GM10248 (cell line): ENCODE results near the gene C3orf52.

Experiments used
- CTCF ChIA-PET: fragments of 300-600 bp; sonication (Branson Sonifier 250); formaldehyde crosslinking; extraction: SDS; loops from one replicate; lab custom pipeline; 2021; ENCODE audit warnings: antibody characterized with exemption; lab: Yijun Ruan, JAX
- POLR2A ChIA-PET: fragments of 350-650 bp; sonication (Branson Sonifier 250); formaldehyde crosslinking; extraction: SDS; loops from one replicate; lab custom pipeline; 2020; ENCODE audit warnings: antibody characterized with exemption; lab: Yijun Ruan, JAX
- DNase-seq: peaks from one replicate; pipeline ENCODE4 v3.0.0; 2012; ENCODE audit errors: extremely low spot score
- CTCF ChIP-seq: IDR thresholded peaks from 2 replicates; pipeline ENCODE4 v1.5.1; 2012; ENCODE audit warnings: mild to moderate bottlenecking, low read depth; ENCODE audit errors: extremely low read depth, missing control alignments, control extremely low read depth

Gene C3orf52

GRCh38 chr3:112140584-112140983 is 54.4 kb downstream of the C3orf52 start:
- POLR2A ChIA-PET = no interaction called here
- TF ChIP-seq CTCF = no peak
- CTCF ChIA-PET = interaction anchor here (0.7 to 1.4 kb wide), 4 partner anchors 11 to 393 kb away, joined by 3 to 4 read pairs (median 3); no protein-coding TSS in a partner anchor
- no peak for DNase-seq

- no peak for TF ChIP-seq CTCF
- DNase-seq = no peak
- CTCF ChIA-PET = no interaction called here
- POLR2A ChIA-PET = no interaction called here
Observed at GRCh38 chr3:112141293-112141692, 55.1 kb downstream of the C3orf52 start.

- TF ChIP-seq CTCF = no peak
- CTCF ChIA-PET = no interaction called here
- no peak for DNase-seq
- POLR2A ChIA-PET = no interaction called here
Observed at GRCh38 chr3:112143251-112143650, 57.1 kb downstream of the C3orf52 start.

- DNase-seq = no peak
- CTCF ChIA-PET = no interaction called here
- POLR2A ChIA-PET = no interaction called here
- no peak for TF ChIP-seq CTCF
Observed at GRCh38 chr3:112143689-112144088, 57.5 kb downstream of the C3orf52 start.

- ChIA-PET POLR2A (no interaction called here), CTCF (interaction anchor here (2.4 kb wide), 1 partner anchor 11 kb away, joined by 16 read pairs; no protein-coding TSS in a partner anchor)
Observed at GRCh38 chr3:112149136-112149535, 62.9 kb downstream of the C3orf52 start.

GRCh38 chr3:112167758-112168157 is 81.6 kb downstream of the C3orf52 start:
- ChIA-PET POLR2A (no interaction called here), CTCF (interaction anchor here (0.9 to 1.1 kb wide), 2 partner anchors 32 to 125 kb away, joined by 3 to 5 read pairs; no protein-coding TSS in a partner anchor)
- TF ChIP-seq CTCF = no peak
- DNase-seq = peak; percentile 52

More at GRCh38 chr3:112149136-112149535, 62.9 kb downstream of the C3orf52 start:
- TF ChIP-seq CTCF = no peak
- no peak for DNase-seq
